ENCODE data around the gene SELENOT. TPM values are rescaled to one million over a fixed set of nuclear protein-coding genes. Genes with fewer than 3 reads are reported as not detected.

SELENOT gene
- total and polyA plus RNA-seq, 2 donors (not counting 1 experiment from before 2014, with no cell fraction given) = 76.7 to 143 TPM

DNA sequence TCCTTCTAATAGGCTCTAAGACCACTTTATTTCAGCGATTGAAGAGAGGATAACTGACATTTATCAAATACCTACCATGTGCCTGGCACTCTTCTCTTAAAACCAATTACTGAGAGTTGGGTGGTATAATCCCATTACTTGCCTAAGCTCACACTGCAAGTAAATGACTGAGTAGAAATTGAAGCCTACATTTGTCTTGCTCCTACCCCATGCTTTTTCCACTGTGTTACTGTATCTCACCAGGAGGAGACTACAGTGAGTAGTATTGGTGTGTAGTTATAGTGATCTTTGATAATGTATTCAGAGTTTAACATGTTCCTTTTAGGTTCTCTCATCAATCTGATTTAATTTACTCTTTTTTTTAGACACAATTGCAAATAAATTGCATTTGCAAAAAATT lies 35.8 kb upstream of the SELENOT start:
- Mint-ChIP-seq H3K27me3 (no peaks in the 10 kb centered on the region), H3K9me3 (ENCODE audit: insufficient read depth) (no peaks in the 10 kb centered on the region), H3K4me1 (no peaks in the 10 kb centered on the region), H3K27ac (no peak overlapping the region), H3K4me3 (no peak overlapping the region)
- TF ChIP-seq, protein P1, sequence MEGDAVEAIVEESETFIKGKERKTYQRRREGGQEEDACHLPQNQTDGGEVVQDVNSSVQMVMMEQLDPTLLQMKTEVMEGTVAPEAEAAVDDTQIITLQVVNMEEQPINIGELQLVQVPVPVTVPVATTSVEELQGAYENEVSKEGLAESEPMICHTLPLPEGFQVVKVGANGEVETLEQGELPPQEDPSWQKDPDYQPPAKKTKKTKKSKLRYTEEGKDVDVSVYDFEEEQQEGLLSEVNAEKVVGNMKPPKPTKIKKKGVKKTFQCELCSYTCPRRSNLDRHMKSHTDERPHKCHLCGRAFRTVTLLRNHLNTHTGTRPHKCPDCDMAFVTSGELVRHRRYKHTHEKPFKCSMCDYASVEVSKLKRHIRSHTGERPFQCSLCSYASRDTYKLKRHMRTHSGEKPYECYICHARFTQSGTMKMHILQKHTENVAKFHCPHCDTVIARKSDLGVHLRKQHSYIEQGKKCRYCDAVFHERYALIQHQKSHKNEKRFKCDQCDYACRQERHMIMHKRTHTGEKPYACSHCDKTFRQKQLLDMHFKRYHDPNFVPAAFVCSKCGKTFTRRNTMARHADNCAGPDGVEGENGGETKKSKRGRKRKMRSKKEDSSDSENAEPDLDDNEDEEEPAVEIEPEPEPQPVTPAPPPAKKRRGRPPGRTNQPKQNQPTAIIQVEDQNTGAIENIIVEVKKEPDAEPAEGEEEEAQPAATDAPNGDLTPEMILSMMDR (IDR thresholded peaks at IDR 0.05) = no peak
- TF ChIP-seq EZH2 (IDR thresholded peaks at IDR 0.05; ENCODE audit: borderline replicate concordance, insufficient read depth, low read depth, low read length, poor library complexity, severe bottlenecking) = no peak
- H4K20me1 ChIP-seq (ENCODE audit: control insufficient read depth, insufficient read depth, low read length, poor library complexity, severe bottlenecking) = peaks cover 3% of the 10 kb centered on the region
- no peak overlapping the region for H2AFZ ChIP-seq (ENCODE audit: insufficient read depth, low read depth, low read length, poor library complexity, severe bottlenecking)
- no peaks in the 10 kb centered on the region for H3K79me2 ChIP-seq (ENCODE audit: control insufficient read depth, insufficient read depth, low read length)
- H3K4me1 ChIP-seq (ENCODE audit: control insufficient read depth in 2 of 2, insufficient read depth in 2 of 2, low read length in 2 of 2) = no peaks in the 10 kb centered on the region
- POLR2A ChIA-PET = no interaction called here
- no peak overlapping the region for H3K4me3 ChIP-seq (ENCODE audit: control extremely low read depth in 1 of 5, extremely low read depth in 1 of 5, insufficient read depth in 1 of 5, low read depth in 2 of 5, low read length in 4 of 5)
- H3K9ac ChIP-seq (ENCODE audit: low read length) = no peak overlapping the region
- no peak overlapping the region for H3K27ac ChIP-seq (ENCODE audit: low read length in 2 of 2)
- CTCF ChIA-PET = interaction anchor here (0.8 to 1.5 kb wide), 2 partner anchors 221 to 795 kb away, joined by 3 read pairs; no protein-coding TSS in a partner anchor
- intact Hi-C loops (cut with micrococcal nuclease) = no loop called here
- WGBS (ENCODE audit: insufficient coverage) = no CpG with 5 or more reads among the region's 1 CpG
- H3K4me2 ChIP-seq (replicated peaks; ENCODE audit: low read depth, low read length, poor library complexity, severe bottlenecking) = no peak overlapping the region
- no peaks in the 10 kb centered on the region for H3K27me3 ChIP-seq (replicated peaks in 1 of 4; ENCODE audit: control extremely low read depth in 1 of 4, control insufficient read depth in 3 of 4, insufficient read depth in 4 of 4, low read length in 3 of 4)
- ATAC-seq (ENCODE audit: low read depth) (no peak), DNase-seq (no peak)
- peaks cover 13 to 34% of the 10 kb centered on the region in 2 experiments for H3K36me3 ChIP-seq (replicated peaks in 1 of 2; ENCODE audit: control extremely low read depth in 1 of 2, control insufficient read depth in 1 of 2, extremely low read depth in 1 of 2, insufficient read depth in 2 of 2, low read length in 1 of 2)
- H3K9me3 ChIP-seq (ENCODE audit: control extremely low read depth in 1 of 3, control insufficient read depth in 2 of 3, insufficient read depth in 1 of 3, low read length in 2 of 3) = no peaks in the 10 kb centered on the region

DNA sequence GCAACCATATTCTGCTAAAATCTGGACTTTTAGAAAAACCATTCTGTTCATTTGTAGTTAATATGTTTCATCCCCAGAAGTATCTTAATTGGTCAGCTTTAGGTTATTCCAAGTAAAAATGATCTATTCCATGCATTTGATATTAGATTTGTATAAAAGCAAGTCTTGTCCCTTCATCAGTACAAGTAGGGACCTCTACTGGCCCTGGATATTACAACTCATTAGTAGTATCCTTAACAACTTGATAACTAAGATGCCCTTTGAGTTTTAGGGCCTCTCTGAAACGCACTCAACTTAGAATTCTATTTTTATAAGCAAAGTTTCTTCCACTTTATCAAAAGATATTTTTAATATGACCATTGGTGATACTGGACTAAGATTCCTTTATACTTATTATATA lies 25.3 kb upstream of the SELENOT start:
- Histone ChIP-seq H4K20me1 (ENCODE audit: control insufficient read depth, insufficient read depth, low read length, poor library complexity, severe bottlenecking) (no peaks in the 10 kb centered on the region), H3K9ac (ENCODE audit: low read length) (no peak overlapping the region), H3K27ac (ENCODE audit: low read length in 2 of 2) (no peak overlapping the region), H3K27me3 (replicated peaks in 1 of 4; ENCODE audit: control extremely low read depth in 1 of 4, control insufficient read depth in 3 of 4, insufficient read depth in 4 of 4, low read length in 3 of 4) (no peaks in the 10 kb centered on the region), H3K9me3 (ENCODE audit: control extremely low read depth in 1 of 3, control insufficient read depth in 2 of 3, insufficient read depth in 1 of 3, low read length in 2 of 3) (no peaks in the 10 kb centered on the region), H3K4me2 (replicated peaks; ENCODE audit: low read depth, low read length, poor library complexity, severe bottlenecking) (no peak overlapping the region), H3K79me2 (ENCODE audit: control insufficient read depth, insufficient read depth, low read length) (peaks cover 14% of the 10 kb centered on the region), H3K4me1 (ENCODE audit: control insufficient read depth in 2 of 2, insufficient read depth in 2 of 2, low read length in 2 of 2) (no peaks in the 10 kb centered on the region), H3K4me3 (ENCODE audit: control extremely low read depth in 1 of 5, extremely low read depth in 1 of 5, insufficient read depth in 1 of 5, low read depth in 2 of 5, low read length in 4 of 5) (no peak overlapping the region), H2AFZ (ENCODE audit: insufficient read depth, low read depth, low read length, poor library complexity, severe bottlenecking) (no peak overlapping the region), H3K36me3 (replicated peaks in 1 of 2; ENCODE audit: control extremely low read depth in 1 of 2, control insufficient read depth in 1 of 2, extremely low read depth in 1 of 2, insufficient read depth in 2 of 2, low read length in 1 of 2) (peaks cover 24 to 46% of the 10 kb centered on the region in 2 experiments)
- CTCF ChIA-PET = interaction anchor here (0.8 to 1.7 kb wide), 2 partner anchors 33 to 102 kb away, joined by 3 to 4 read pairs; no protein-coding TSS in a partner anchor
- POLR2A ChIA-PET = no interaction called here
- Mint-ChIP-seq H3K27ac (no peak overlapping the region), H3K27me3 (no peaks in the 10 kb centered on the region), H3K4me1 (peaks cover 7% of the 10 kb centered on the region), H3K4me3 (no peak overlapping the region), H3K9me3 (ENCODE audit: insufficient read depth) (no peaks in the 10 kb centered on the region)
- WGBS (ENCODE audit: insufficient coverage) = no CpG with 5 or more reads among the region's 1 CpG
- no peak for TF ChIP-seq EZH2 (IDR thresholded peaks at IDR 0.05; ENCODE audit: borderline replicate concordance, insufficient read depth, low read depth, low read length, poor library complexity, severe bottlenecking)
- TF ChIP-seq, protein P1 (IDR thresholded peaks at IDR 0.05) = no peak
- no peak for ATAC-seq (ENCODE audit: low read depth)
- no peak for DNase-seq
- intact Hi-C loops (cut with micrococcal nuclease) = no loop called here
